Measurements from ENCODE around the gene CHCHD3.

The CHCHD3 gene

GRCh38 chr7:132857703-132858102 lies 224.2 kb downstream of the CHCHD3 start:
- no peak for DNase-seq

- DNase-seq: no peak
Observed at GRCh38 chr7:132857031-132857430, 224.9 kb downstream of the CHCHD3 start.

GRCh38 chr7:132856416-132856815 lies 225.5 kb downstream of the CHCHD3 start:
- no peak for DNase-seq

- DNase-seq: no peak
Observed at GRCh38 chr7:132855901-132856300, 226.0 kb downstream of the CHCHD3 start.

GRCh38 chr7:132854238-132854637 lies 227.7 kb downstream of the CHCHD3 start:
- DNase-seq: no peak

GRCh38 chr7:132847376-132847775 lies 234.5 kb downstream of the CHCHD3 start:
- no peak for DNase-seq

GRCh38 chr7:132846086-132846485 lies 235.8 kb downstream of the CHCHD3 start:
- no peak for DNase-seq

- DNase-seq: no peak
Observed at GRCh38 chr7:132842478-132842877, 239.4 kb downstream of the CHCHD3 start.

GRCh38 chr7:132840199-132840598 lies 241.7 kb downstream of the CHCHD3 start:
- DNase-seq: no peak

GRCh38 chr7:132838313-132838712 lies 243.6 kb downstream of the CHCHD3 start:
- DNase-seq: no peak

GRCh38 chr7:132837529-132837928 lies 244.4 kb downstream of the CHCHD3 start:
- DNase-seq: no peak

- no peak for DNase-seq
Observed at GRCh38 chr7:132836746-132837145, 245.1 kb downstream of the CHCHD3 start.

GRCh38 chr7:132830941-132831340 lies 250.9 kb downstream of the CHCHD3 start:
- DNase-seq: no peak

GRCh38 chr7:132828502-132828901 lies 253.4 kb downstream of the CHCHD3 start:
- no peak for DNase-seq

GRCh38 chr7:132825932-132826835 lies 255.7 kb downstream of the CHCHD3 start:
- no peak for DNase-seq

- DNase-seq: no peak
Observed at GRCh38 chr7:132825222-132825621, 256.7 kb downstream of the CHCHD3 start.

- no peak for DNase-seq
Observed at GRCh38 chr7:132819648-132820047, 262.2 kb downstream of the CHCHD3 start.

- no peak for DNase-seq
Observed at GRCh38 chr7:132817949-132818348, 263.9 kb downstream of the CHCHD3 start.

GRCh38 chr7:132815696-132816311 lies 266.1 kb downstream of the CHCHD3 start:
- no peak for DNase-seq

- no peak for DNase-seq
Observed at GRCh38 chr7:132815130-132815529, 266.8 kb downstream of the CHCHD3 start.

GRCh38 chr7:132810561-132810960 lies 271.3 kb downstream of the CHCHD3 start:
- DNase-seq: no peak

- no peak for DNase-seq
Observed at GRCh38 chr7:132806834-132807233, 275.1 kb downstream of the CHCHD3 start.

- DNase-seq: no peak
Observed at GRCh38 chr7:132805766-132806165, 276.1 kb downstream of the CHCHD3 start.

GRCh38 chr7:132804849-132805485 lies 276.9 kb downstream of the CHCHD3 start:
- DNase-seq: no peak
